ENCODE results near the gene ASS1. TPM values are rescaled to one million over a fixed set of nuclear protein-coding genes. Genes with fewer than 3 reads are reported as not detected.

Gene ASS1
- polyA plus RNA-seq, 4 donors: 295 to 962 (median 408) TPM

GRCh38 chr9:130463763-130464745, 19.3 kb downstream of the ASS1 start:
- DNase-seq (no peak), FAIRE-seq (no peak)
- peaks cover 0 to 8% (median 0%) of the 10 kb centered on the region in 3 donors for H3K4me1 ChIP-seq (ENCODE audit: control insufficient read depth in 3 of 3, insufficient read depth in 2 of 3, low read depth in 1 of 3, low read length in 2 of 3)
- no peak overlapping the region for H3K4me3 ChIP-seq (ENCODE audit: low read depth in 1 of 3, low read length in 3 of 3)
- no peaks in the 10 kb centered on the region for H3K9me3 ChIP-seq (ENCODE audit: control insufficient read depth in 2 of 2, insufficient read depth in 1 of 2, low read depth in 1 of 2, low read length in 1 of 2)
- WGBS, 3 donors: 80 to 86% (median 85%) methylated on average over 20 to 22 of the region's 22 CpGs
- peaks cover 0 to 97% (median 0%) of the 10 kb centered on the region in 3 donors for H3K36me3 ChIP-seq (ENCODE audit: control insufficient read depth in 3 of 3, insufficient read depth in 2 of 3, low read depth in 1 of 3, low read length in 3 of 3)
- no peak overlapping the region for H3K27ac ChIP-seq (ENCODE audit: low read depth in 1 of 3, low read length in 2 of 3)
- H3K27me3 ChIP-seq (ENCODE audit: control insufficient read depth in 3 of 3, insufficient read depth in 3 of 3, low read length in 3 of 3): no peaks in the 10 kb centered on the region

DNA sequence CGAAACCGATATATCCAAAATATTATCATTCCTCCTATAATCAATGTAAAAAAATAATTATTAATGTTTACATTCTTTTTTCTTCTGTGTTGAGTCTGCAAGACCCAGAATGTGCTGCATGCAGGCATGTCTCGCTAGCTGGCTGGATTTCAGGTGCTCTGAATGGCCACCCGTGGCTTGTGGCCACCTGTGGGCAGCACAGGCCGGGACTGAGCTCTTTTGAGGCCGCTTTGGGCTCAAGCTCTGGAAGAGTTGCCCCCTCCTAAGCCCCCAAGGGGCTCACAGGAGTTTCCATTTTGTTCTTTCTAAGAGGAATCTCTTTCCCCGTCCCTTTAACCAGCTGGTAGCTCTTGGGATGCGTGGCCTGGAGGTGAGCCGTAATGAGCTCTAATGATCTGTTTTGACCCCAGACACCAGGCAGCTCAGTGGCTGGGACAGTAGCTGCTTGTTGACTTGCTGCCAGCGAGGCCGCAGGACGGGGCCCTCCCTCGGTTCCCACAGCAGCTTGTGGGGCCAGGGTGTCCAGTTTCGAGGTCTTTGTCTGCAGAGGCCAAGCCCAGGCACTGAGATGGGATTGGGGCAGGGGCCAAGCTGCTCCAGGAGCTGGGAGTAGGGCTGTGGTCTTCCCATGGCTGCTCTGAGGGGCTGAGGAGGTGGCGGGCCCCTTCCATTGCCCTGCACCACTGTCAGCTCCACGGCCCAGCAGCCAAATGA, 20.8 kb downstream of the ASS1 start:
- Histone ChIP-seq H3K36me3 (ENCODE audit: control insufficient read depth in 3 of 3, insufficient read depth in 2 of 3, low read depth in 1 of 3, low read length in 3 of 3) (peaks cover 0 to 98% (median 0%) of the 10 kb centered on the region in 3 donors), H3K4me3 (ENCODE audit: low read depth in 1 of 3, low read length in 3 of 3) (no peak overlapping the region), H3K4me1 (ENCODE audit: control insufficient read depth in 3 of 3, insufficient read depth in 2 of 3, low read depth in 1 of 3, low read length in 2 of 3) (peaks cover 0 to 6% (median 0%) of the 10 kb centered on the region in 3 donors), H3K27me3 (ENCODE audit: control insufficient read depth in 3 of 3, insufficient read depth in 3 of 3, low read length in 3 of 3) (no peaks in the 10 kb centered on the region), H3K9me3 (ENCODE audit: control insufficient read depth in 2 of 2, insufficient read depth in 1 of 2, low read depth in 1 of 2, low read length in 1 of 2) (no peaks in the 10 kb centered on the region), H3K27ac (ENCODE audit: low read depth in 1 of 3, low read length in 2 of 3) (no peak overlapping the region)
- FAIRE-seq (no peak), DNase-seq (no peak)
- 77 to 91% (median 78%) methylated on average over 16 of the region's 16 CpGs for WGBS, 3 donors

GRCh38 chr9:130466537-130467217, 21.9 kb downstream of the ASS1 start:
- H3K27me3 ChIP-seq (ENCODE audit: control insufficient read depth in 3 of 3, insufficient read depth in 3 of 3, low read length in 3 of 3): no peaks in the 10 kb centered on the region
- H3K27ac ChIP-seq (ENCODE audit: low read depth in 1 of 3, low read length in 2 of 3): no peak overlapping the region
- no peak overlapping the region for H3K4me3 ChIP-seq (ENCODE audit: low read depth in 1 of 3, low read length in 3 of 3)
- no peaks in the 10 kb centered on the region for H3K9me3 ChIP-seq (ENCODE audit: control insufficient read depth in 2 of 2, insufficient read depth in 1 of 2, low read depth in 1 of 2, low read length in 1 of 2)
- H3K4me1 ChIP-seq (ENCODE audit: control insufficient read depth in 3 of 3, insufficient read depth in 2 of 3, low read depth in 1 of 3, low read length in 2 of 3): peaks cover 0 to 6% (median 0%) of the 10 kb centered on the region in 3 donors
- peaks cover 0 to 98% (median 0%) of the 10 kb centered on the region in 3 donors for H3K36me3 ChIP-seq (ENCODE audit: control insufficient read depth in 3 of 3, insufficient read depth in 2 of 3, low read depth in 1 of 3, low read length in 3 of 3)
- FAIRE-seq: no peak
- no peak for DNase-seq
- 74 to 82% (median 76%) methylated on average over 19 to 20 of the region's 20 CpGs for WGBS, 3 donors

DNA sequence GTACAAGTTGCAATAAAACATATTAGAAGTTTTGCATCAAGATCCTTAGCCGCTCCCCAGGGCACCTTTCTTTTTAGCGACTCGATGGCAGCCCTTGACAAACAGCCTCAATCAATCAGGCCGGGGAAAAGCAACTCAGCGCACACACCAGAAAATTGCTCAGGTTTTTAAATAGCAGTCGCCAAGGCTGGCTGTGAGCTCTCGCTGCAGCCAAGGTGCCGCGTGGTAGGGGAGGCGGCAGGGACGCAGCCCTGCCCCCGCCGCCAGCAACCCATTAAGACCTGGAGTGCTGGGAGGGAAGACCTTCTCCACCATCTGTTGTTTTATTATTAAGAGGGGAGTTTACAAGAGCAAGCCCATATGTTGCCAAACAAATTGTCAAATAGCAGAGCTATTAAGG, 22.6 kb downstream of the ASS1 start:
- no peaks in the 10 kb centered on the region for H3K9me3 ChIP-seq (ENCODE audit: control insufficient read depth in 2 of 2, insufficient read depth in 1 of 2, low read depth in 1 of 2, low read length in 1 of 2)
- no peak for DNase-seq
- H3K27ac ChIP-seq (ENCODE audit: low read depth in 1 of 3, low read length in 2 of 3): no peak overlapping the region
- FAIRE-seq: no peak
- H3K4me1 ChIP-seq (ENCODE audit: control insufficient read depth in 3 of 3, insufficient read depth in 2 of 3, low read depth in 1 of 3, low read length in 2 of 3): peaks cover 0 to 6% (median 0%) of the 10 kb centered on the region in 3 donors
- H3K36me3 ChIP-seq (ENCODE audit: control insufficient read depth in 3 of 3, insufficient read depth in 2 of 3, low read depth in 1 of 3, low read length in 3 of 3): peaks cover 0 to 98% (median 0%) of the 10 kb centered on the region in 3 donors
- 52 to 78% (median 63%) methylated on average over 13 of the region's 13 CpGs for WGBS, 3 donors
- no peaks in the 10 kb centered on the region for H3K27me3 ChIP-seq (ENCODE audit: control insufficient read depth in 3 of 3, insufficient read depth in 3 of 3, low read length in 3 of 3)
- no peak overlapping the region for H3K4me3 ChIP-seq (ENCODE audit: low read depth in 1 of 3, low read length in 3 of 3)

- DNase-seq (no peak), FAIRE-seq (no peak)
- Histone ChIP-seq H3K27ac (ENCODE audit: low read depth in 1 of 3, low read length in 2 of 3) (no peak overlapping the region), H3K36me3 (ENCODE audit: control insufficient read depth in 3 of 3, insufficient read depth in 2 of 3, low read depth in 1 of 3, low read length in 3 of 3) (peaks cover 0 to 98% (median 0%) of the 10 kb centered on the region in 3 donors), H3K27me3 (ENCODE audit: control insufficient read depth in 3 of 3, insufficient read depth in 3 of 3, low read length in 3 of 3) (no peaks in the 10 kb centered on the region), H3K4me3 (ENCODE audit: low read depth in 1 of 3, low read length in 3 of 3) (no peak overlapping the region), H3K4me1 (ENCODE audit: control insufficient read depth in 3 of 3, insufficient read depth in 2 of 3, low read depth in 1 of 3, low read length in 2 of 3) (peaks cover 0 to 6% (median 0%) of the 10 kb centered on the region in 3 donors), H3K9me3 (ENCODE audit: control insufficient read depth in 2 of 2, insufficient read depth in 1 of 2, low read depth in 1 of 2, low read length in 1 of 2) (no peaks in the 10 kb centered on the region)
- WGBS, 3 donors: 61 to 85% (median 65%) methylated on average over 4 of the region's 4 CpGs
Observed at GRCh38 chr9:130468566-130468965, 23.8 kb downstream of the ASS1 start.

GRCh38 chr9:130470269-130470668, 25.5 kb downstream of the ASS1 start:
- Histone ChIP-seq H3K9me3 (ENCODE audit: control insufficient read depth in 2 of 2, insufficient read depth in 1 of 2, low read depth in 1 of 2, low read length in 1 of 2) (no peaks in the 10 kb centered on the region), H3K27ac (ENCODE audit: low read depth in 1 of 3, low read length in 2 of 3) (no peak overlapping the region), H3K36me3 (ENCODE audit: control insufficient read depth in 3 of 3, insufficient read depth in 2 of 3, low read depth in 1 of 3, low read length in 3 of 3) (peaks cover 0 to 100% (median 0%) of the 10 kb centered on the region in 3 donors), H3K27me3 (ENCODE audit: control insufficient read depth in 3 of 3, insufficient read depth in 3 of 3, low read length in 3 of 3) (no peaks in the 10 kb centered on the region), H3K4me3 (ENCODE audit: low read depth in 1 of 3, low read length in 3 of 3) (no peak overlapping the region), H3K4me1 (ENCODE audit: control insufficient read depth in 3 of 3, insufficient read depth in 2 of 3, low read depth in 1 of 3, low read length in 2 of 3) (peaks cover 0 to 6% (median 0%) of the 10 kb centered on the region in 3 donors)
- 88 to 93% (median 92%) methylated on average over 10 of the region's 10 CpGs for WGBS, 3 donors
- no peak for DNase-seq
- FAIRE-seq: no peak

DNA sequence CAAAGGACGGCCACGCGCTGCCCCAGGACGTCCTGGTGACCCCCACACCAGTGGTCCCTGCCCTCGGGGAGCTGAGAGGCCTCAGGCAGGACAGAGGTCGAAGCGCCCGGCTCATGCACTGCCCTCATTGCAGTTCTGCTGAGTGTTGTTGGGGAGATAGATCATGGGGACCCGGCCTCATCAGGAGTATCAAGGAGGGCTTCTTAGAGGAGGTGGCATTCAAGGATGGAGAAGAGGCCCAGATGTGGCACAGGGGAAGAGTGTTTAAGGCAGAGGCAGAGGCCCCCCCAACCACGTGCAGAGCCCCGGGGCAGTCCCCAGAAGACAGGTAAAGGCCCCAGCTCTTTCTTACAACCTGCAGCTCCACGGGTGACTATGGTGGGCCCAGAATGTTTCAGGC, 26.2 kb downstream of the ASS1 start:
- Histone ChIP-seq H3K36me3 (ENCODE audit: control insufficient read depth in 3 of 3, insufficient read depth in 2 of 3, low read depth in 1 of 3, low read length in 3 of 3) (peaks cover 0 to 100% (median 0%) of the 10 kb centered on the region in 3 donors), H3K4me1 (ENCODE audit: control insufficient read depth in 3 of 3, insufficient read depth in 2 of 3, low read depth in 1 of 3, low read length in 2 of 3) (peaks cover 0 to 6% (median 0%) of the 10 kb centered on the region in 3 donors), H3K9me3 (ENCODE audit: control insufficient read depth in 2 of 2, insufficient read depth in 1 of 2, low read depth in 1 of 2, low read length in 1 of 2) (no peaks in the 10 kb centered on the region), H3K27me3 (ENCODE audit: control insufficient read depth in 3 of 3, insufficient read depth in 3 of 3, low read length in 3 of 3) (no peaks in the 10 kb centered on the region), H3K4me3 (ENCODE audit: low read depth in 1 of 3, low read length in 3 of 3) (no peak overlapping the region), H3K27ac (ENCODE audit: low read depth in 1 of 3, low read length in 2 of 3) (no peak overlapping the region)
- no peak for DNase-seq
- no peak for FAIRE-seq
- WGBS, 3 donors: 88 to 95% (median 93%) methylated on average over 12 of the region's 12 CpGs

All from small intestine (tissue), 7 donors.